GM12892 (cell line): Measurements from ENCODE around the gene C9orf78.

Source experiments
- POLR2A ChIP-seq: IDR thresholded peaks from 2 replicates; pipeline ENCODE4 v1.6.1; 2011; ENCODE audit warnings: low read depth, low read length, control low read depth
- TAF1 ChIP-seq: IDR thresholded peaks from 2 replicates; pipeline ENCODE4 v1.6.1; 2011; ENCODE audit warnings: low read depth, mild to moderate bottlenecking, control low read depth, low read length, borderline replicate concordance

DNA sequence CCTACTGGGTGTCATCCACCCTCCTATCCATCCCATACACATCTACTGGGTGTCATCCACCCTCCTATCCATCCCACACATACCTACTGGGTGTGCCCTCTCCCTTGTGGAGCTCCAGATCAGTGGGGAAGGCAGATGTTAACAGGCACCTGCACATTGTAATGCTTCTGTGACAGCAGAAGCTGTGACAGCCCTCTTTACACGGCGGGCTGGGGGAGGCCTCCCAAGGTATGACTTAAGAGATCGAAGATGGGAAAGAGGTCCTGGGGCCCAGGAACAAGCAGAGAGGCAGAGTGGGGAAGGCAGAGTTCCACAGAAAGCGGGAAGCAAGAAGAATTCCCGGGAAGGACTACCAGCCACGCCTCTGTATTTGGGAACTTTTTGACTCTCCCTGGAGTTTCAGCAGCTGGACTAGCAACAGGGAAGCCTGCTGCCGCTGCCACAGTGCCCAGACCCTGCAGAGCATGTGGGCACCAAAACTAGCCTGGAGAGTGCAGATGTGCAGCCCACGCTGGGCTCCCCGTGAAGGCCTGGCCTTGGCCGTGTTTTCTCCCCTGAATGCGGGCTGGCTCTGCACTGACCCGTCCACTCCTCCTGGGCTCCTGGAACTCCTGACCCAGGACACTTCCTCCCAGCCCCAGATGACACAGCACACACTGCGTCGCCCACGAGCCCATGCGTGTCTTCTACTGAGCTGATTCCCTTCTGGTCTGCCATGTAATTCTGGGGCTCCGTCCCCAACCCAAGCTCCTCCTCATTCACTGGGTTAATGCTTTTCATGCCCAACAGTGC, 20.4 kb downstream of the C9orf78 start:
- TF ChIP-seq POLR2A (no peak), TAF1 (no peak)
